PC-9 (cell line): Measurements from ENCODE around the gene GLA.

Source experiments
- CTCF ChIP-seq: fragments of 200-600 bp; sonication (generic); conservative IDR thresholded peaks from 2 replicates; pipeline ENCODE4 v1.6.1; 2017; ENCODE audit warnings: mixed run types, antibody characterized with exemption, mild to moderate bottlenecking, moderate library complexity
- EZH2 ChIP-seq: fragments of 200-600 bp; sonication (generic); IDR thresholded peaks from 2 replicates; pipeline ENCODE4 v1.8.0; 2017; ENCODE audit warnings: antibody characterized with exemption, low read depth

- TF ChIP-seq CTCF: no peak
- no peak for TF ChIP-seq EZH2
Measured at GRCh38 chrX:101399825-101400224, 7.9 kb downstream of the GLA start.
